Suppressor macrophage treated with lipopolysaccharide for 4 hours (primary cell): ENCODE data around the gene OR10H4.
"Not testable (repeated sequence)": the region's sequence is repeated elsewhere in the genome, so short reads cannot be mapped to it uniquely, and the experiment has no call there.

Experiments used
- DNase-seq: peaks from one replicate; pipeline ENCODE4 v3.0.0-alpha.2; 2020

The OR10H4 gene

GRCh38 chr19:15948223-15949058 lies at the start of gene OR10H4:
Gene OR10H4, plus strand, starts transcription at chr19:15949008. Its CDS starts 0 bp downstream, at chr19:15949008.
- no peak for DNase-seq

GRCh38 chr19:15899561-15899960 lies 49.2 kb upstream of the OR10H4 start:
- DNase-seq, result not testable (repeated sequence)

GRCh38 chr19:15900032-15900431 lies 48.8 kb upstream of the OR10H4 start:
- not testable (repeated sequence) for DNase-seq

GRCh38 chr19:15900504-15900903 lies 48.3 kb upstream of the OR10H4 start:
- DNase-seq, result no peak

- DNase-seq, result no peak
Observed at GRCh38 chr19:15902254-15902653, 46.6 kb upstream of the OR10H4 start.

- DNase-seq, result not testable (repeated sequence)
Observed at GRCh38 chr19:15902898-15903297, 45.9 kb upstream of the OR10H4 start.

GRCh38 chr19:15905026-15905425 lies 43.8 kb upstream of the OR10H4 start:
- DNase-seq, result no peak

GRCh38 chr19:15911599-15912235 lies 37.1 kb upstream of the OR10H4 start:
- DNase-seq, result peak; percentile 3

GRCh38 chr19:15913384-15913783 lies 35.4 kb upstream of the OR10H4 start:
- DNase-seq, result no peak

- DNase-seq, result no peak
Observed at GRCh38 chr19:15913830-15914229, 35.0 kb upstream of the OR10H4 start.

- DNase-seq, result no peak
Observed at GRCh38 chr19:15915109-15915508, 33.7 kb upstream of the OR10H4 start.

GRCh38 chr19:15919243-15919642 lies 29.6 kb upstream of the OR10H4 start:
- DNase-seq, result no peak

GRCh38 chr19:15922021-15922420 lies 26.8 kb upstream of the OR10H4 start:
- DNase-seq, result no peak

- DNase-seq, result no peak
Observed at GRCh38 chr19:15923702-15924101, 25.1 kb upstream of the OR10H4 start.

- no peak for DNase-seq
Observed at GRCh38 chr19:15926484-15926883, 22.3 kb upstream of the OR10H4 start.

- no peak for DNase-seq
Observed at GRCh38 chr19:15928321-15928720, 20.5 kb upstream of the OR10H4 start.

GRCh38 chr19:15933761-15934331 lies 15.0 kb upstream of the OR10H4 start:
- DNase-seq, result not testable (repeated sequence)

- peak; percentile 12 for DNase-seq
Observed at GRCh38 chr19:15934332-15935078, 14.3 kb upstream of the OR10H4 start, which contains the start of gene CYP4F11. Gene CYP4F11, minus strand, starts transcription at chr19:15934529. Its CDS starts 121 bp downstream, at chr19:15934408.

GRCh38 chr19:15935167-15935702 lies 13.6 kb upstream of the OR10H4 start:
- DNase-seq, result no peak

GRCh38 chr19:15936173-15936572 lies 12.6 kb upstream of the OR10H4 start:
- no peak for DNase-seq

GRCh38 chr19:15936950-15937349 lies 11.9 kb upstream of the OR10H4 start:
- no peak for DNase-seq

- DNase-seq, result no peak
Observed at GRCh38 chr19:15937771-15938170, 11.0 kb upstream of the OR10H4 start.

GRCh38 chr19:15944401-15944800 lies 4.4 kb upstream of the OR10H4 start:
- no peak for DNase-seq
